Activated CD4-positive, alpha-beta T cell treated with anti-CD3 and anti-CD28 coated beads for 1 hour (primary cell): ENCODE data around the gene TRAF3.
"Not testable (repeated sequence)": the region's sequence is repeated elsewhere in the genome, so short reads cannot be mapped to it uniquely, and the experiment has no call there.

Experiments used
- DNase-seq: peaks from one replicate; pipeline ENCODE4 v3.0.0-alpha.2; 2020

Gene TRAF3

GRCh38 chr14:102926840-102927239, 149.6 kb downstream of the TRAF3 start:
- not testable (repeated sequence) for DNase-seq

- no peak for DNase-seq
These were observed 150.2 kb downstream of the TRAF3 start for GRCh38 chr14:102927346-102927877.

- DNase-seq: no peak
These were observed 150.7 kb downstream of the TRAF3 start for GRCh38 chr14:102927878-102928411.

- peak; percentile 65 for DNase-seq
These were observed 151.4 kb downstream of the TRAF3 start for GRCh38 chr14:102928412-102929240.

GRCh38 chr14:102929241-102930137, 152.2 kb downstream of the TRAF3 start:
- no peak for DNase-seq

GRCh38 chr14:102930138-102930752, 153.0 kb downstream of the TRAF3 start:
- no peak for DNase-seq

- no peak for DNase-seq
These were observed 153.7 kb downstream of the TRAF3 start for GRCh38 chr14:102930753-102931579.

- DNase-seq: no peak
These were observed 154.5 kb downstream of the TRAF3 start for GRCh38 chr14:102931580-102932285.

- no peak for DNase-seq
These were observed 155.4 kb downstream of the TRAF3 start for GRCh38 chr14:102932484-102933248.

GRCh38 chr14:102933618-102934231, 156.5 kb downstream of the TRAF3 start:
- no peak for DNase-seq

- DNase-seq: no peak
These were observed 158.5 kb downstream of the TRAF3 start for GRCh38 chr14:102935756-102936155.

- no peak for DNase-seq
These were observed 160.3 kb downstream of the TRAF3 start for GRCh38 chr14:102937331-102938175.

GRCh38 chr14:102938191-102938590, 160.9 kb downstream of the TRAF3 start:
- DNase-seq: no peak

GRCh38 chr14:102939329-102939728, 162.1 kb downstream of the TRAF3 start:
- DNase-seq: no peak

- DNase-seq: no peak
These were observed 162.7 kb downstream of the TRAF3 start for GRCh38 chr14:102939820-102940561.

GRCh38 chr14:102940729-102941362, 163.6 kb downstream of the TRAF3 start:
- DNase-seq: no peak

- DNase-seq: no peak
These were observed 164.3 kb downstream of the TRAF3 start for GRCh38 chr14:102941419-102942011.
